Measurements from ENCODE around the gene PCSK6. TPM values are rescaled to one million over a fixed set of nuclear protein-coding genes. Genes with fewer than 3 reads are reported as not detected.
A peak's percentile ranks its signal among the peaks of the same experiment; 100 is the strongest.

The PCSK6 gene
- total and polyA plus RNA-seq, 7 donors = 8.3 to 32.7 (median 13.3) TPM

GRCh38 chr15:101327147-101327740 is 162.3 kb downstream of the PCSK6 start:
- Histone ChIP-seq H3K27ac (no peak overlapping the region), H3K4me3 (no peak overlapping the region), H3K4me1 (no peaks in the 10 kb centered on the region), H3K9me3 (no peaks in the 10 kb centered on the region), H3K36me3 (ENCODE audit: insufficient read depth in 1 of 2, low read depth in 1 of 2) (peaks cover 0 to 42% of the 10 kb centered on the region in 2 donors), H3K27me3 (ENCODE audit: insufficient read depth in 3 of 3, low read length in 2 of 3) (peaks cover 0 to 2% (median 0%) of the 10 kb centered on the region in 3 donors)
- no peak for DNase-seq
- intact Hi-C loops (cut with DNase I) = no loop called here
- ATAC-seq = no peak
- WGBS, 3 donors = 57 to 70% (median 66%) methylated on average over 17 of the region's 17 CpGs
- TF ChIP-seq CTCF (IDR thresholded peaks at IDR 0.05) = no peak

GRCh38 chr15:101326462-101327146 is 162.9 kb downstream of the PCSK6 start:
- Histone ChIP-seq H3K4me1 (no peaks in the 10 kb centered on the region), H3K9me3 (no peaks in the 10 kb centered on the region), H3K4me3 (no peak overlapping the region), H3K27ac (no peak overlapping the region), H3K27me3 (ENCODE audit: insufficient read depth in 3 of 3, low read length in 2 of 3) (peaks cover 0 to 2% (median 0%) of the 10 kb centered on the region in 3 donors), H3K36me3 (ENCODE audit: insufficient read depth in 1 of 2, low read depth in 1 of 2) (peaks cover 0 to 44% of the 10 kb centered on the region in 2 donors)
- ATAC-seq = peak; percentile 38 to 51 (median 42)
- 41 to 61% (median 52%) methylated on average over 21 of the region's 21 CpGs for WGBS, 3 donors
- DNase-seq = no peak
- TF ChIP-seq CTCF (IDR thresholded peaks at IDR 0.05) = no peak
- intact Hi-C loops (cut with DNase I) = no loop called here

DNA sequence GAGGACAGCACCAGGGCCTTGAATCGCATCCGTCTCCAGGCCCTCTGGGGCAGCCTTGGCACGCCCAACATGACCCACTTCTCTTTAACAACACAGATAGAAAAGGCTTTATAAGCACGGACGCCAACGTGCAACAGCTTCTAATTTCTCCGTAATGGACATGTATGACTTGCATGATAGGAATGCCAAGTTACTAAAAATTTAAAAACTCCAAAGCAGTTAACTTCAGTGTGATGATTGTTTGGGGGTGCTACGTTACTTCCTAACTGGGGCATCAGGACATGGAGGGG is 163.5 kb downstream of the PCSK6 start:
- no peaks in the 10 kb centered on the region for H3K4me1 ChIP-seq
- H3K36me3 ChIP-seq (ENCODE audit: insufficient read depth in 1 of 2, low read depth in 1 of 2) = peaks cover 0 to 44% of the 10 kb centered on the region in 2 donors
- no peak for DNase-seq
- H3K27me3 ChIP-seq (ENCODE audit: insufficient read depth in 3 of 3, low read length in 2 of 3) = peaks cover 0 to 2% (median 0%) of the 10 kb centered on the region in 3 donors
- ATAC-seq = no peak
- 62 to 80% (median 66%) methylated on average over 8 of the region's 8 CpGs for WGBS, 3 donors
- intact Hi-C loops (cut with DNase I) = no loop called here
- H3K4me3 ChIP-seq = no peak overlapping the region
- no peaks in the 10 kb centered on the region for H3K9me3 ChIP-seq
- H3K27ac ChIP-seq = no peak overlapping the region
- TF ChIP-seq CTCF (IDR thresholded peaks at IDR 0.05) = no peak

GRCh38 chr15:101325263-101326025 is 164.1 kb downstream of the PCSK6 start:
- peaks cover 0 to 47% of the 10 kb centered on the region in 2 donors for H3K36me3 ChIP-seq (ENCODE audit: insufficient read depth in 1 of 2, low read depth in 1 of 2)
- H3K27ac ChIP-seq = no peak overlapping the region
- H3K27me3 ChIP-seq (ENCODE audit: insufficient read depth in 3 of 3, low read length in 2 of 3) = peaks cover 0 to 2% (median 0%) of the 10 kb centered on the region in 3 donors
- H3K4me1 ChIP-seq = no peaks in the 10 kb centered on the region
- ATAC-seq = no peak
- no peaks in the 10 kb centered on the region for H3K9me3 ChIP-seq
- TF ChIP-seq CTCF (IDR thresholded peaks at IDR 0.05) = no peak
- intact Hi-C loops (cut with DNase I) = no loop called here
- H3K4me3 ChIP-seq = no peak overlapping the region
- no peak for DNase-seq
- 69 to 87% (median 77%) methylated on average over 19 of the region's 19 CpGs for WGBS, 3 donors
